Kidney (tissue), 14 donors: ENCODE measurements around the gene ATP6V0D1. TPM values are rescaled to one million over a fixed set of nuclear protein-coding genes. Genes with fewer than 3 reads are reported as not detected.

ENCODE experiments used
- DNase-seq, 5 donors: peaks; one replicate each; pipeline ENCODE4 v3.0.0-alpha.2; 2013 to 2020
- FAIRE-seq: peaks from 2 replicates; lab custom pipeline; 2012; peaks lifted over from hg19 to GRCh38; lab: Jason Lieb, UNC
- H3K27ac ChIP-seq, 2 donors: one replicate each; pipeline ENCODE4 v1.7.0; 2013; ENCODE audit warnings: low read depth in 2 of 2, low read length in 2 of 2, inconsistent platforms in 1 of 2
- H3K27me3 ChIP-seq: one replicate; pipeline ENCODE4 v1.7.1; 2013; ENCODE audit warnings: low read length, inconsistent platforms; ENCODE audit not compliant: control insufficient read depth, insufficient read depth
- H3K36me3 ChIP-seq, 3 donors: one replicate each; pipeline versions ENCODE4 v1.7.0 to v1.7.1; 2013; ENCODE audit warnings: low read length in 3 of 3, control low read depth in 1 of 3, inconsistent platforms in 1 of 3; ENCODE audit not compliant: insufficient read depth in 3 of 3, control insufficient read depth in 2 of 3
- H3K4me1 ChIP-seq, 3 donors: one replicate each; pipeline versions ENCODE4 v1.7.0 to v1.7.1; 2013; ENCODE audit warnings: low read length in 3 of 3, inconsistent platforms in 1 of 3, low read depth in 1 of 3; ENCODE audit not compliant: control insufficient read depth in 2 of 3, insufficient read depth in 2 of 3
- H3K4me3 ChIP-seq, 3 donors: one replicate each; pipeline versions ENCODE4 v1.7.0 to v1.8.1; 2013; ENCODE audit warnings: low read length in 3 of 3, control low read depth in 1 of 3, inconsistent platforms in 1 of 3
- H3K9ac ChIP-seq, 3 donors: one replicate each; pipeline versions ENCODE4 v1.7.0 to v1.7.1; 2013; ENCODE audit warnings: low read length in 3 of 3, control low read depth in 1 of 3, inconsistent platforms in 1 of 3
- H3K9me3 ChIP-seq, 3 donors: one replicate each; pipeline versions ENCODE4 v1.7.0 to v1.7.1; 2013; ENCODE audit warnings: low read length in 3 of 3, control low read depth in 1 of 3, inconsistent platforms in 1 of 3; ENCODE audit not compliant: control insufficient read depth in 2 of 3, insufficient read depth in 1 of 3
- intact Hi-C: fragments of 100-400 bp; cut with DNase I; formaldehyde crosslinking; loops from one replicate; pipeline ENCODE4 v1.11.1; 2022
- polyA plus RNA-seq: library from polyadenylated mRNA; stranded (reverse); fragments of 350-450 nt; fragmentation: Illumina TruSeq; extraction: RNeasy Lipid Tissue Mini Kit (QIAGEN cat#74804); gene quantifications from one replicate; pipeline ENCODE4 v1.2.3, GENCODE V29; 2014; ENCODE audit warnings: low read depth, low replicate concordance; ENCODE audit not compliant: insufficient read depth
- total RNA-seq: library from RNA; stranded (reverse); fragmentation: NEBNext Ultra II Directional; extraction: Animal tissue kit (Norgen Biotek cat#: 25700); gene quantifications from one replicate; pipeline ENCODE4 v1.2.1, GENCODE V29; 2021
- TF ChIP-seq, protein P1 (sequence below): IDR thresholded peaks from 3 replicates; pipeline ENCODE4 v1.5.1; 2012; ENCODE audit warnings: mild to moderate bottlenecking, moderate library complexity, borderline replicate concordance; ENCODE audit not compliant: insufficient read depth; ENCODE audit errors: extremely low read depth
- donor health status: control.
- donor health status: control.
- donor health status: control.
- donor health status: control.
- donor health status: control.
- donor health status: DM: yes; HTN: yes; CAD: no.
- donor health status: Normal renal cell carcinoma (clear cell type).

ATP6V0D1 gene
- total and polyA plus RNA-seq, 2 donors from 2014 or later: 100 to 208 TPM

DNA sequence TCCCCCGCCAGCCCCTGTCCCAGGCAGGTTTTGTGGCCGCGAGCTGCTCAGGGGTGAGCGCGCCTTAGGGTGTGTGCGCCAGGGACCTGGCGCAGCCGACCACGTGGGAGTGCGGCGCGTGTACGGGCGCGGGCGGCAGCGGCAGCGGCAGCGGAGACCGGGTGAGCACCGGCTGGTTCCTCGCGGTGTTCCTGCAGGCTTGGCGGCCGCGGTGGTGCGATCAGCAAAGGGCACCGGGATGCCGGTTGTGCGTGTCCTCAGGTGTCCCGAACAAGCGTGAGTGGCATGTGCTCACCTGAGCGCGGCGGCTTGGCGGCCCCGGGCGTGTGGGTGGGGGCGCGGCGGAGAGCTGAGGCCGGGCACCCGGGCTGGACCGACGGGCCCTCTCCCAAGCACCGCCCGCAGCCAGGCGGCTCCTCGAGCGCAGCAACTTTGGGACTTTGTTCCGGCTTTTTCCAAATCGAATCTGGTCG, 50.4 kb downstream of the ATP6V0D1 start:
- H3K36me3 ChIP-seq: peaks cover 0 to 3% (median 0%) of the 10 kb centered on the region in 3 donors
- peak overlapping the region; percentile 80 to 96 for H3K27ac ChIP-seq
- intact Hi-C loops: no loop called here
- H3K9ac ChIP-seq: peak overlapping the region in 2 of 3 donors; percentile 49 to 59
- no peaks in the 10 kb centered on the region for H3K9me3 ChIP-seq
- peaks cover 3% of the 10 kb centered on the region for H3K27me3 ChIP-seq
- H3K4me1 ChIP-seq: peaks cover 0 to 42% (median 32%) of the 10 kb centered on the region in 3 donors
- FAIRE-seq (no peak), DNase-seq (peak in 3 of 5 donors; percentile 52 to 89 (median 55))
- peak overlapping the region in 2 of 3 donors; percentile 28 to 67 for H3K4me3 ChIP-seq
- TF ChIP-seq, protein P1, sequence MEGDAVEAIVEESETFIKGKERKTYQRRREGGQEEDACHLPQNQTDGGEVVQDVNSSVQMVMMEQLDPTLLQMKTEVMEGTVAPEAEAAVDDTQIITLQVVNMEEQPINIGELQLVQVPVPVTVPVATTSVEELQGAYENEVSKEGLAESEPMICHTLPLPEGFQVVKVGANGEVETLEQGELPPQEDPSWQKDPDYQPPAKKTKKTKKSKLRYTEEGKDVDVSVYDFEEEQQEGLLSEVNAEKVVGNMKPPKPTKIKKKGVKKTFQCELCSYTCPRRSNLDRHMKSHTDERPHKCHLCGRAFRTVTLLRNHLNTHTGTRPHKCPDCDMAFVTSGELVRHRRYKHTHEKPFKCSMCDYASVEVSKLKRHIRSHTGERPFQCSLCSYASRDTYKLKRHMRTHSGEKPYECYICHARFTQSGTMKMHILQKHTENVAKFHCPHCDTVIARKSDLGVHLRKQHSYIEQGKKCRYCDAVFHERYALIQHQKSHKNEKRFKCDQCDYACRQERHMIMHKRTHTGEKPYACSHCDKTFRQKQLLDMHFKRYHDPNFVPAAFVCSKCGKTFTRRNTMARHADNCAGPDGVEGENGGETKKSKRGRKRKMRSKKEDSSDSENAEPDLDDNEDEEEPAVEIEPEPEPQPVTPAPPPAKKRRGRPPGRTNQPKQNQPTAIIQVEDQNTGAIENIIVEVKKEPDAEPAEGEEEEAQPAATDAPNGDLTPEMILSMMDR: no peak

DNA sequence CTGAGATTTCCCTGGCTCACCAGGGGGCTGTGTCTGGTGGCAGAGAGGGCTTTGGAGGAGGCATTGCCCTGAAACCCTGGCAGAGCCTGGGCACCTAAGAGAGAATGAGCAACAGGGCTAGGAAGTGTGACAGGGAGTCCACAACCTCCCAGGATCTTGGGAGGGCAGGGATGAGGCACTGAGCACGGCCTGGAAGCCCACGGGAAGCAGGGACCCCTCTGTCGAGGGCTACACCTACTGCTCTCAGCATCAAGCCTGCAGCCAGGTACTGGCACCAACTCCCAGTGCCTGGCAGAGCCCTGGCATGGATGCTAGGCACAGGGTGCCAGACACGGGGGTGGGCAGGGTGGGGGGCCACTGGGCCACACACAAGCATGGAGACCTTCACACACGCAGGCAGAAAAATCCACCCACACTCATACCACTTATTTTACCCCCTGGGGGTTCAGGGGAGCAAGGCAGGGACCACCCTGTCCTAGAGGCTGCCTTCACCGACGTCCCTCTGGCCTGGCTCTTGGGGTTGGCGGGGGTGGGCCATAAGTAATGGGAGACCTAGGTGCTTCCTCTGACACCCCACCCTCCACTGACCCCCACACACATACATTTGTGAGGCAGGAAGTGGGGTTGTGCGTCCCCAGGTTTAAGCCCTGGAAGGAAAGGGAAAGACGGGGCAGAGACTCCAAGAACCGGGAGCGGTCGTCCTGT, 51.0 kb downstream of the ATP6V0D1 start:
- intact Hi-C loops: loop anchor here (5.0 kb wide), 1 partner anchor 37 kb away; no protein-coding TSS in a partner anchor
- TF ChIP-seq, protein P1: no peak
- H3K9ac ChIP-seq: peak overlapping the region in 2 of 3 donors; percentile 54 to 59
- peak overlapping the region in 2 of 3 donors; percentile 39 to 67 for H3K4me3 ChIP-seq
- H3K36me3 ChIP-seq: peaks cover 0 to 3% (median 0%) of the 10 kb centered on the region in 3 donors
- H3K4me1 ChIP-seq: peaks cover 0 to 37% (median 28%) of the 10 kb centered on the region in 3 donors
- H3K9me3 ChIP-seq: no peaks in the 10 kb centered on the region
- H3K27ac ChIP-seq: peak overlapping the region; percentile 80 to 96
- FAIRE-seq (no peak), DNase-seq (peak in 1 of 5 donors; percentile 61)
- peaks cover 3% of the 10 kb centered on the region for H3K27me3 ChIP-seq

DNA sequence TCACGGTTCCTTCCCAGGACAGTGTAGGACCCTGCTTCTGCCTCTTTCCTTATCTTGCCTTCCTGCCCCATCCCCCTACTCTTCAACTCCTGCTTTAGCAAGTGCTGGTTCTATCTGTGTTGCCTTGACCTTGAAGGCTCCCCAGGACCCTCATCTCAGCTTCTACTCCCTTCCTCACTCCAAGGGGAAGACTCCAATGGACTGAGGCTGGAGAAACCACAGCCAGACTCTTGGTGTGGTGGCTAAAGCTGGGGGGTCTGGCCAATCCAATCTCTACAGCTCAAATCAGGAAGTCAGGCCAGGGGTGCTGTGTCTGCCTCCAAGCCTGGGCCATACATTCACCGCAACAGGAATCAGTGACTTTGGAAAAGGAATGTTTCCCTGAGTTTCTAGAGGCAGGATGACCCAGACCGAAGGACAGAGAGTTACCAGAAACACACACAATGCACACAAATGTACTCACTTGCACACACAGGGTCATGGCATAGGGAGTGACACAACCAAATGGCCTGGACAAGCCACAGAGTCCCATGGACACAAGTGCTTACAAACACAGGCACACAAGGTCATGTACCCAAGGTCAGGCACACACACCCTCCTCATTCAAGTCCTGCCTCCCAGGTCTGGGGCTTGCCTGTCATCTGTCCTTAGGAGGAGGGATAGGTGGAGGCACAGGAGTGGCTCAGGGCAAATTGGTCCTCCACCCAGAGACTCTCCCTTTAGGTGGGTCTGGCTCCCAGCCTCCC, 51.7 kb downstream of the ATP6V0D1 start:
- FAIRE-seq (no peak), DNase-seq (peak in 1 of 5 donors; percentile 58)
- Histone ChIP-seq H3K9ac (peak overlapping the region in 2 of 3 donors; percentile 54 to 59), H3K27ac (peak overlapping the region; percentile 80 to 96), H3K4me3 (peak overlapping the region in 2 of 3 donors; percentile 39 to 67), H3K27me3 (peaks cover 3% of the 10 kb centered on the region), H3K9me3 (no peaks in the 10 kb centered on the region), H3K4me1 (peaks cover 0 to 37% (median 28%) of the 10 kb centered on the region in 3 donors), H3K36me3 (peaks cover 0 to 3% (median 0%) of the 10 kb centered on the region in 3 donors)
- TF ChIP-seq, protein P1: no peak
- intact Hi-C loops: loop anchor here (5.0 kb wide), 1 partner anchor 38 kb away; no protein-coding TSS in a partner anchor
